ENCODE results near the gene ATP6V1E1.

Gene ATP6V1E1

GRCh38 chr22:17562906-17563870, 65.4 kb downstream of the ATP6V1E1 start, which contains the start of gene SLC25A18:
Gene SLC25A18, plus strand, starts transcription at chr22:17563498. Its CDS starts 16,447 bp downstream, at chr22:17579945.
- Histone ChIP-seq H3K9me3 (ENCODE audit: control insufficient read depth, insufficient read depth, low read length) (peaks cover 2% of the 10 kb centered on the region; the same call in 1 of the 2 replicates), H3K9ac (ENCODE audit: low read depth, low read length) (no peak within 1 kb of the TSS), H3K4me1 (ENCODE audit: insufficient read depth, low read length) (peaks cover 20% of the 10 kb centered on the region), H3K36me3 (ENCODE audit: insufficient read depth, low read length) (peaks cover 12% of the 10 kb centered on the region)

- Histone ChIP-seq H3K9ac (ENCODE audit: low read depth, low read length) (no peak overlapping the region), H3K36me3 (ENCODE audit: insufficient read depth, low read length) (peaks cover 24% of the 10 kb centered on the region), H3K4me1 (ENCODE audit: insufficient read depth, low read length) (peaks cover 20% of the 10 kb centered on the region), H3K9me3 (ENCODE audit: control insufficient read depth, insufficient read depth, low read length) (peaks cover 2% of the 10 kb centered on the region; the same call in 1 of the 2 replicates)
Measured at GRCh38 chr22:17559188-17559587, 69.4 kb downstream of the ATP6V1E1 start.

GRCh38 chr22:17554814-17555213, 73.7 kb downstream of the ATP6V1E1 start:
- Histone ChIP-seq H3K36me3 (ENCODE audit: insufficient read depth, low read length) (peaks cover 52% of the 10 kb centered on the region), H3K4me1 (ENCODE audit: insufficient read depth, low read length) (no peaks in the 10 kb centered on the region), H3K9me3 (ENCODE audit: control insufficient read depth, insufficient read depth, low read length) (no peaks in the 10 kb centered on the region), H3K9ac (ENCODE audit: low read depth, low read length) (no peak overlapping the region)

- Histone ChIP-seq H3K9me3 (ENCODE audit: control insufficient read depth, insufficient read depth, low read length) (no peaks in the 10 kb centered on the region), H3K36me3 (ENCODE audit: insufficient read depth, low read length) (peaks cover 58% of the 10 kb centered on the region)
Measured at GRCh38 chr22:17552737-17553136, 75.8 kb downstream of the ATP6V1E1 start.

GRCh38 chr22:17549655-17550054, 78.9 kb downstream of the ATP6V1E1 start:
- H3K36me3 ChIP-seq (ENCODE audit: insufficient read depth, low read length), result peaks cover 58% of the 10 kb centered on the region
- H3K4me1 ChIP-seq (ENCODE audit: insufficient read depth, low read length), result no peaks in the 10 kb centered on the region
- H3K9ac ChIP-seq (ENCODE audit: low read depth, low read length), result no peak overlapping the region
- no peaks in the 10 kb centered on the region for H3K9me3 ChIP-seq (ENCODE audit: control insufficient read depth, insufficient read depth, low read length)

More at GRCh38 chr22:17552737-17553136, 75.8 kb downstream of the ATP6V1E1 start:
- Histone ChIP-seq H3K4me1 (ENCODE audit: insufficient read depth, low read length) (no peaks in the 10 kb centered on the region), H3K9ac (ENCODE audit: low read depth, low read length) (no peak overlapping the region)

- H3K4me1 ChIP-seq (ENCODE audit: insufficient read depth, low read length), result no peaks in the 10 kb centered on the region
- H3K36me3 ChIP-seq (ENCODE audit: insufficient read depth, low read length), result peaks cover 56% of the 10 kb centered on the region
- no peak overlapping the region for H3K9ac ChIP-seq (ENCODE audit: low read depth, low read length)
- no peaks in the 10 kb centered on the region for H3K9me3 ChIP-seq (ENCODE audit: control insufficient read depth, insufficient read depth, low read length)
Measured at GRCh38 chr22:17549183-17549582, 79.4 kb downstream of the ATP6V1E1 start.

GRCh38 chr22:17548756-17549035, 79.9 kb downstream of the ATP6V1E1 start:
- H3K9me3 ChIP-seq (ENCODE audit: control insufficient read depth, insufficient read depth, low read length), result no peaks in the 10 kb centered on the region
- peaks cover 57% of the 10 kb centered on the region for H3K36me3 ChIP-seq (ENCODE audit: insufficient read depth, low read length)
- no peaks in the 10 kb centered on the region for H3K4me1 ChIP-seq (ENCODE audit: insufficient read depth, low read length)
- H3K9ac ChIP-seq (ENCODE audit: low read depth, low read length), result no peak overlapping the region

- Histone ChIP-seq H3K9me3 (ENCODE audit: control insufficient read depth, insufficient read depth, low read length) (no peaks in the 10 kb centered on the region), H3K9ac (ENCODE audit: low read depth, low read length) (no peak overlapping the region), H3K36me3 (ENCODE audit: insufficient read depth, low read length) (peaks cover 62% of the 10 kb centered on the region), H3K4me1 (ENCODE audit: insufficient read depth, low read length) (no peaks in the 10 kb centered on the region)
Measured at GRCh38 chr22:17548010-17548755, 80.4 kb downstream of the ATP6V1E1 start.

GRCh38 chr22:17542452-17542851, 86.1 kb downstream of the ATP6V1E1 start:
- Histone ChIP-seq H3K9ac (ENCODE audit: low read depth, low read length) (no peak overlapping the region), H3K4me1 (ENCODE audit: insufficient read depth, low read length) (no peaks in the 10 kb centered on the region), H3K9me3 (ENCODE audit: control insufficient read depth, insufficient read depth, low read length) (no peaks in the 10 kb centered on the region), H3K36me3 (ENCODE audit: insufficient read depth, low read length) (peaks cover 44% of the 10 kb centered on the region)

All from ES-I3 (cell line).